GM12865 (cell line): ENCODE data around the gene LPA.

Experiments
- DNase-seq: peaks from one replicate; pipeline ENCODE4 v3.0.0; 2010; ENCODE audit warnings: low read depth
- H3K4me3 ChIP-seq: 2 replicates; pipeline ENCODE4 v1.5.1; 2011; ENCODE audit warnings: mild to moderate bottlenecking, low read depth, low read length, control low read depth
- CTCF ChIP-seq: IDR thresholded peaks from 2 replicates; pipeline ENCODE4 v1.5.1; 2011; ENCODE audit warnings: low read length, control low read depth, low read depth, inconsistent platforms; ENCODE audit not compliant: insufficient read depth; ENCODE audit errors: missing control alignments

Gene LPA

GRCh38 chr6:160520043-160520904 lies 143.8 kb downstream of the LPA start:
- TF ChIP-seq CTCF = no peak
- peak; percentile 78 for DNase-seq
- H3K4me3 ChIP-seq = peak overlapping the region; percentile 64

- peak; percentile 94 for TF ChIP-seq CTCF
- no peak for DNase-seq
- peak overlapping the region; percentile 64 for H3K4me3 ChIP-seq
Measured at GRCh38 chr6:160519603-160520042, 144.5 kb downstream of the LPA start.

GRCh38 chr6:160519133-160519532 lies 144.9 kb downstream of the LPA start:
- no peak for DNase-seq
- no peak for TF ChIP-seq CTCF
- H3K4me3 ChIP-seq = no peak overlapping the region

- TF ChIP-seq CTCF = no peak
- DNase-seq = no peak
- H3K4me3 ChIP-seq = no peak overlapping the region
Measured at GRCh38 chr6:160513836-160514235, 150.2 kb downstream of the LPA start.

GRCh38 chr6:160510976-160511617 lies 153.0 kb downstream of the LPA start:
- TF ChIP-seq CTCF = no peak
- DNase-seq = no peak
- no peak overlapping the region for H3K4me3 ChIP-seq

GRCh38 chr6:160510199-160510598 lies 153.9 kb downstream of the LPA start:
- DNase-seq = no peak
- no peak for TF ChIP-seq CTCF
- no peak overlapping the region for H3K4me3 ChIP-seq
